ENCODE results near the gene ANKRD28.

Gene ANKRD28

GRCh38 chr3:15659254-15659975 lies 138.4 kb downstream of the ANKRD28 start:
- DNase-seq, result no peak

- DNase-seq, result no peak
Observed at GRCh38 chr3:15657016-15657415, 140.8 kb downstream of the ANKRD28 start.

GRCh38 chr3:15656342-15656741 lies 141.4 kb downstream of the ANKRD28 start:
- DNase-seq, result no peak

GRCh38 chr3:15654891-15655290 lies 142.9 kb downstream of the ANKRD28 start:
- peak; percentile 70 for DNase-seq

GRCh38 chr3:15654127-15654526 lies 143.7 kb downstream of the ANKRD28 start:
- no peak for DNase-seq

- DNase-seq, result no peak
Observed at GRCh38 chr3:15653321-15653720, 144.5 kb downstream of the ANKRD28 start.

- DNase-seq, result no peak
Observed at GRCh38 chr3:15651396-15651795, 146.4 kb downstream of the ANKRD28 start.

- DNase-seq, result no peak
Observed at GRCh38 chr3:15649858-15650257, 147.9 kb downstream of the ANKRD28 start.

- no peak for DNase-seq
Observed at GRCh38 chr3:15649341-15649740, 148.4 kb downstream of the ANKRD28 start.

GRCh38 chr3:15647611-15648167 lies 150.1 kb downstream of the ANKRD28 start:
- no peak for DNase-seq

- no peak for DNase-seq
Observed at GRCh38 chr3:15646851-15647511, 150.8 kb downstream of the ANKRD28 start.

GRCh38 chr3:15645740-15646501 lies 151.9 kb downstream of the ANKRD28 start:
- no peak for DNase-seq

- no peak for DNase-seq
Observed at GRCh38 chr3:15645246-15645645, 152.5 kb downstream of the ANKRD28 start.

- no peak for DNase-seq
Observed at GRCh38 chr3:15638891-15639262, 158.9 kb downstream of the ANKRD28 start.

- no peak for DNase-seq
Observed at GRCh38 chr3:15638193-15638890, 159.4 kb downstream of the ANKRD28 start.

- no peak for DNase-seq
Observed at GRCh38 chr3:15637131-15637951, 160.4 kb downstream of the ANKRD28 start.

- DNase-seq, result no peak
Observed at GRCh38 chr3:15636028-15636709, 161.6 kb downstream of the ANKRD28 start.

GRCh38 chr3:15635121-15635661 lies 162.6 kb downstream of the ANKRD28 start:
- DNase-seq, result peak; percentile 58

GRCh38 chr3:15634671-15635070 lies 163.1 kb downstream of the ANKRD28 start:
- no peak for DNase-seq

- peak; percentile 58 for DNase-seq
Observed at GRCh38 chr3:15633766-15634598, 163.8 kb downstream of the ANKRD28 start.
